NCI-H2081 treated with DMSO at 0.1 percent for 48 hours (cell line): ENCODE measurements around the gene TGM1.

Experiments used
- DNase-seq: peaks from one replicate; lab custom pipeline; 2025; lab: John Stamatoyannopoulos, UW

Gene TGM1

GRCh38 chr14:24292118-24292807 lies 29.3 kb upstream of the TGM1 start:
- DNase-seq: no peak

- DNase-seq: no peak
Measured at GRCh38 chr14:24291446-24292117, 28.6 kb upstream of the TGM1 start.

GRCh38 chr14:24290746-24291145 lies 27.8 kb upstream of the TGM1 start:
- DNase-seq: no peak

GRCh38 chr14:24289649-24290280 lies 26.8 kb upstream of the TGM1 start:
- no peak for DNase-seq

- DNase-seq: no peak
Measured at GRCh38 chr14:24286996-24287395, 24.0 kb upstream of the TGM1 start.

GRCh38 chr14:24285351-24285750 lies 22.4 kb upstream of the TGM1 start:
- DNase-seq: no peak

GRCh38 chr14:24284501-24285035 lies 21.6 kb upstream of the TGM1 start:
- DNase-seq: no peak

- no peak for DNase-seq
Measured at GRCh38 chr14:24283796-24284460, 21.0 kb upstream of the TGM1 start.

GRCh38 chr14:24282736-24283135 lies 19.8 kb upstream of the TGM1 start:
- DNase-seq: no peak

- no peak for DNase-seq
Measured at GRCh38 chr14:24281636-24282035, 18.7 kb upstream of the TGM1 start.

- no peak for DNase-seq
Measured at GRCh38 chr14:24280797-24281460, 18.0 kb upstream of the TGM1 start.

- DNase-seq: peak; percentile 5
Measured at GRCh38 chr14:24279301-24280186, 16.6 kb upstream of the TGM1 start.

GRCh38 chr14:24278424-24278823 lies 15.4 kb upstream of the TGM1 start:
- no peak for DNase-seq

- no peak for DNase-seq
Measured at GRCh38 chr14:24277606-24278321, 14.8 kb upstream of the TGM1 start.

GRCh38 chr14:24277071-24277470 lies 14.1 kb upstream of the TGM1 start:
- DNase-seq: no peak

- DNase-seq: no peak
Measured at GRCh38 chr14:24274101-24274543, 11.1 kb upstream of the TGM1 start.

GRCh38 chr14:24273422-24273998 lies 10.5 kb upstream of the TGM1 start:
- DNase-seq: no peak

- no peak for DNase-seq
Measured at GRCh38 chr14:24272467-24272866, 9.5 kb upstream of the TGM1 start.

GRCh38 chr14:24271834-24272263 lies 8.9 kb upstream of the TGM1 start:
- no peak for DNase-seq
